Pancreas (tissue), 10 donors: ENCODE measurements around the gene FADS6. TPM values are rescaled to one million over a fixed set of nuclear protein-coding genes. Genes with fewer than 3 reads are reported as not detected.
A peak's percentile ranks its signal among the peaks of the same experiment; 100 is the strongest.

Experiments
- ATAC-seq, 4 donors: fragments of 200-7000 bp; cut with Tn5 transposase; one replicate each; pipeline versions ENCODE4 v1.8.0 to v1.9.1; 2020; ENCODE audit warnings: mild to moderate bottlenecking in 4 of 4, moderate library complexity in 4 of 4
- DNase-seq, 6 donors: peaks; one replicate each; pipeline ENCODE4 v3.0.0-alpha.2; 2020
- FAIRE-seq: peaks from 2 replicates; lab custom pipeline; 2012; peaks lifted over from hg19 to GRCh38; lab: Jason Lieb, UNC
- H3K27ac ChIP-seq, 4 donors: fragments of 200-600 bp; sonication (generic); 1 replicate in 3 of 4; 2 replicates in 1 of 4; pipeline versions ENCODE4 v1.5.0 to v1.8.0; 2020
- H3K27me3 ChIP-seq, 4 donors: fragments of 200-600 bp; one replicate each; pipeline ENCODE4 v1.8.0; 2021
- H3K36me3 ChIP-seq, 3 donors: fragments of 200-600 bp; sonication (generic) in 1 of 3; one replicate each; pipeline versions ENCODE4 v1.5.0 to v1.8.0; 2020 to 2021
- H3K4me1 ChIP-seq, 3 donors: fragments of 200-600 bp; one replicate each; pipeline ENCODE4 v1.8.0; 2021
- H3K4me3 ChIP-seq, 4 donors: fragments of 200-600 bp; sonication (generic) in 2 of 4; one replicate each; pipeline versions ENCODE4 v1.5.0 to v1.8.0; 2020 to 2021
- H3K9me3 ChIP-seq, 4 donors: fragments of 200-600 bp; one replicate each; pipeline ENCODE4 v1.8.0; 2021
- WGBS, 2 donors: extraction: QIAGEN DNeasy Blood & Tissue Kit; methylation state at CpG; one replicate each; pipeline ENCODE4 v1.1.7; 2013; 5-methylcytosine and 5-hydroxymethylcytosine counted together
- intact Hi-C, 3 donors: fragments of 100-400 bp; cut with DNase I; formaldehyde crosslinking; loops; one replicate each; pipeline versions ENCODE4 v1.11.1 to v1.14.2; 2022
- polyA plus RNA-seq, 2 donors: library from polyadenylated mRNA; stranded (reverse); fragments of 200-250 nt; gene quantifications; one replicate each; pipeline ENCODE4 v1.2.3, GENCODE V29; 2013
- total RNA-seq, 6 donors: library from RNA; stranded (reverse); fragmentation: NEBNext Ultra II Directional in 4 of 6; extraction: Animal tissue kit (Norgen Biotek cat#: 25700) in 4 of 6; gene quantifications; one replicate each; pipeline versions ENCODE4 v1.2.1 to v1.2.4, GENCODE V29; 2021 to 2023
- TF ChIP-seq, protein P1 (sequence below), 4 donors: fragments of 200-600 bp; sonication (generic) in 3 of 4; IDR thresholded peaks; one replicate each; pipeline versions ENCODE4 v1.5.0 to v1.8.0; 2021; ENCODE audit warnings: antibody characterized with exemption in 4 of 4
- donor health status: healthy with polysubstance abuse.
- donor health status: DM: no; HTN: no; CAD: no; lungs with moderate emphysema.
- donor health status: DM: no; HTN: no; CAD: no.
- donor health status: control.
- donor health status: control.
- donor health status: Bipolar disorder and iron deficiency.
- donor health status: DM: yes; HTN: yes; CAD: no.
- donor health status: DM: no; HTN: no; CAD: no.
- donor health status: DM: no; HTN: no; CAD: no.
- donor health status: DM: yes; HTN: yes; CAD: no.

FADS6 gene
- total and polyA plus RNA-seq, 8 donors, result 0.07 to 0.16 TPM; not detected in 6

DNA sequence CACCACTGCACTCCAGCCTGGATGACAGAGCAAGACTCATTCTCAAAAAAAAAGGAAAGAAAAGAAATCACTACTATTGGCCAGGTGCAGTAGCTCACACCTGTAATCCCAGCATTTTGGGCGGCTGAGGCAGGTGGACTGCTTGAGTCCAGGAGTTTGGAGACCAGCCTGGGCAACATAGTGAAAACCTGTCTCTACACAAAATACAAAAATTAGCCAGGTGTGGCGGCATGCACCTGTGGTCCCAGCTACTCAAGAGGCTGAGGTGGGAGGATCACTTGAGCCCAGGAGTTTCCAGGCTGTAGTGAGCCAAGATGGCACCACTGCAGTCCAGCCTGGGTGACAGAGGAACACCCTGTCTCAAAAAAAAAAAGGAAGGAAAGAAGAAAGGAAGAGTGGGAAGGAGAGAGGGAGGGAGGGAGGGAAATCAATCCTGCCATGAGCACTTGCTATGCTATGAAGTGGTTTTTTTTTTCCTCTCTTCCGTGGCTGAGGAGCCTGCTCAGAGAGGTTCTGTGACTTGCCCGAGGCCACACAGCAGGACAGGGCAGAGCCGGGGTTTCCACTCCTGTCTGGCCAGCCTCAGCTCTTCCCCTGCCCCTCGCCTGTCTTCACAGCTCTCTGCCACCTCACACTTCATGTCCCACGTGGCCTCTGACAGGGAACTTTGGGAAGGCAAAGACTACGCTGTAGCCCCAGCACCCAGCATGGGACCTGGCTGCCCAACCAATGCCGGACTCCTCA is 44.6 kb downstream of the FADS6 start:
- Histone ChIP-seq H3K9me3 (no peaks in the 10 kb centered on the region), H3K36me3 (no peaks in the 10 kb centered on the region), H3K27ac (no peak overlapping the region), H3K4me3 (no peak overlapping the region), H3K27me3 (peaks cover 0 to 19% (median 3%) of the 10 kb centered on the region in 4 donors), H3K4me1 (no peaks in the 10 kb centered on the region)
- TF ChIP-seq, protein P1, sequence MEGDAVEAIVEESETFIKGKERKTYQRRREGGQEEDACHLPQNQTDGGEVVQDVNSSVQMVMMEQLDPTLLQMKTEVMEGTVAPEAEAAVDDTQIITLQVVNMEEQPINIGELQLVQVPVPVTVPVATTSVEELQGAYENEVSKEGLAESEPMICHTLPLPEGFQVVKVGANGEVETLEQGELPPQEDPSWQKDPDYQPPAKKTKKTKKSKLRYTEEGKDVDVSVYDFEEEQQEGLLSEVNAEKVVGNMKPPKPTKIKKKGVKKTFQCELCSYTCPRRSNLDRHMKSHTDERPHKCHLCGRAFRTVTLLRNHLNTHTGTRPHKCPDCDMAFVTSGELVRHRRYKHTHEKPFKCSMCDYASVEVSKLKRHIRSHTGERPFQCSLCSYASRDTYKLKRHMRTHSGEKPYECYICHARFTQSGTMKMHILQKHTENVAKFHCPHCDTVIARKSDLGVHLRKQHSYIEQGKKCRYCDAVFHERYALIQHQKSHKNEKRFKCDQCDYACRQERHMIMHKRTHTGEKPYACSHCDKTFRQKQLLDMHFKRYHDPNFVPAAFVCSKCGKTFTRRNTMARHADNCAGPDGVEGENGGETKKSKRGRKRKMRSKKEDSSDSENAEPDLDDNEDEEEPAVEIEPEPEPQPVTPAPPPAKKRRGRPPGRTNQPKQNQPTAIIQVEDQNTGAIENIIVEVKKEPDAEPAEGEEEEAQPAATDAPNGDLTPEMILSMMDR (IDR thresholded peaks at IDR 0.05), result no peak
- ATAC-seq, result no peak
- intact Hi-C loops, result no loop called here
- 64 to 67% methylated on average over 9 of the region's 9 CpGs for WGBS, 2 donors
- FAIRE-seq, result no peak
- DNase-seq, result no peak

GRCh38 chr17:74846621-74847020 is 46.8 kb downstream of the FADS6 start:
- Histone ChIP-seq H3K27ac (no peak overlapping the region), H3K4me3 (no peak overlapping the region), H3K36me3 (no peaks in the 10 kb centered on the region), H3K27me3 (peaks cover 0 to 6% (median 0%) of the 10 kb centered on the region in 4 donors), H3K9me3 (no peaks in the 10 kb centered on the region), H3K4me1 (peaks cover 0 to 4% (median 0%) of the 10 kb centered on the region in 3 donors)
- WGBS, 2 donors, result 94 to 95% methylated on average over 16 of the region's 16 CpGs
- intact Hi-C loops, result no loop called here
- TF ChIP-seq, protein P1 (IDR thresholded peaks at IDR 0.05), result no peak
- DNase-seq (no peak), FAIRE-seq (no peak), ATAC-seq (no peak)

DNA sequence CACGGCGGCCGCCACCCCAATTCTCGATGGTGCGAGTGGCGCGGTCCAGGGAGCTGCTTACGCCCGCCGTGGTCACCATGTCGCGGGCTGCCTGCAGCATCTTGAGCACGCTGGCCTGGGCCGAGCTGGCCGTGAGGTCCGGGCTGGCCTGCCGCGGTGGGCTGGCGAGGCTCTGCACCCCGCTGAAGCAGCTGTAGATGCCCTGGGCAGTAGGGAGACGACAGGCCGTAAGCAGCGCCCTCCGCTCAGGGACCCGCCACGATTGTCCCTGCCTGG is 50.1 kb downstream of the FADS6 start:
- TF ChIP-seq, protein P1 (IDR thresholded peaks at IDR 0.05), result no peak
- Histone ChIP-seq H3K4me1 (peaks cover 0 to 4% (median 0%) of the 10 kb centered on the region in 3 donors), H3K4me3 (peak overlapping the region in 2 of 4 donors; percentile 32 to 50), H3K36me3 (no peaks in the 10 kb centered on the region), H3K27ac (no peak overlapping the region), H3K9me3 (no peaks in the 10 kb centered on the region), H3K27me3 (no peaks in the 10 kb centered on the region)
- WGBS, 2 donors, result 42 to 43% methylated on average over 21 to 26 of the region's 26 CpGs
- no peak for DNase-seq
- no peak for FAIRE-seq
- ATAC-seq, result no peak
- intact Hi-C loops, result no loop called here

GRCh38 chr17:74842599-74843351 is 50.7 kb downstream of the FADS6 start:
- intact Hi-C loops, result no loop called here
- TF ChIP-seq, protein P1 (IDR thresholded peaks at IDR 0.05), result peak; percentile 38 to 54 (median 48)
- peak; percentile 89 to 94 (median 92) for ATAC-seq
- 2% methylated on average over 24 to 88 of the region's 88 CpGs for WGBS, 2 donors
- H3K36me3 ChIP-seq, result no peaks in the 10 kb centered on the region
- peak; percentile 69 to 92 (median 78) for DNase-seq
- no peaks in the 10 kb centered on the region for H3K9me3 ChIP-seq
- H3K27me3 ChIP-seq, result no peaks in the 10 kb centered on the region
- peak overlapping the region; percentile 7 to 50 (median 22) for H3K4me3 ChIP-seq
- no peak overlapping the region for H3K27ac ChIP-seq
- peaks cover 0 to 4% (median 0%) of the 10 kb centered on the region in 3 donors for H3K4me1 ChIP-seq
- FAIRE-seq, result no peak
